ENCODE results near the gene ABCC11.

- TF ChIP-seq POLR2A (IDR thresholded peaks at IDR 0.05; ENCODE audit: low read depth, low read length) (no peak), POLR2AphosphoS5 (IDR thresholded peaks at IDR 0.05; ENCODE audit: low read depth, low read length) (no peak), PAX5 (IDR thresholded peaks at IDR 0.05; ENCODE audit: insufficient read depth, low read length, severe bottlenecking) (no peak)
These were observed 3.4 kb upstream of the ABCC11 start for GRCh38 chr16:48250520-48251278.
